Renal pelvis (tissue), 4 donors: ENCODE data around the gene RHD. TPM values are rescaled to one million over a fixed set of nuclear protein-coding genes. Genes with fewer than 3 reads are reported as not detected.
"Not testable (repeated sequence)": the region's sequence is repeated elsewhere in the genome, so short reads cannot be mapped to it uniquely, and the experiment has no call there.

Experiments used
- DNase-seq: peaks from one replicate; pipeline ENCODE4 v3.0.0-alpha.2; 2013
- polyA plus RNA-seq, 3 donors: library from polyadenylated mRNA; unstranded; fragments of 120-200 nt; gene quantifications; one replicate each; pipeline ENCODE4 v1.2.1, GENCODE V29; 2013; ENCODE audit not compliant: insufficient read length in 3 of 3

The RHD gene
- polyA plus RNA-seq, 3 donors, result 0.94 to 2.1 (median 1.1) TPM

- no peak for DNase-seq
Observed at GRCh38 chr1:25347556-25347955, 75.2 kb downstream of the RHD start.

- no peak for DNase-seq
Observed at GRCh38 chr1:25349606-25350005, 77.3 kb downstream of the RHD start.

GRCh38 chr1:25355841-25356395 is 83.6 kb downstream of the RHD start:
- DNase-seq, result no peak

GRCh38 chr1:25356441-25356840 is 84.1 kb downstream of the RHD start:
- DNase-seq, result no peak

GRCh38 chr1:25356848-25357247 is 84.5 kb downstream of the RHD start:
- DNase-seq, result no peak

GRCh38 chr1:25360596-25361581 is 88.6 kb downstream of the RHD start:
- DNase-seq, result no peak

GRCh38 chr1:25361901-25362300 is 89.6 kb downstream of the RHD start:
- DNase-seq, result no peak

GRCh38 chr1:25362634-25363559 is 90.6 kb downstream of the RHD start:
- DNase-seq, result not testable (repeated sequence)

GRCh38 chr1:25369241-25369640 is 96.9 kb downstream of the RHD start:
- no peak for DNase-seq

- DNase-seq, result not testable (repeated sequence)
Observed at GRCh38 chr1:25369691-25370271, 97.5 kb downstream of the RHD start.

- not testable (repeated sequence) for DNase-seq
Observed at GRCh38 chr1:25371757-25372156, 99.4 kb downstream of the RHD start.

GRCh38 chr1:25378367-25378766 is 106.1 kb downstream of the RHD start:
- DNase-seq, result not testable (repeated sequence)

Other genes with a start within 250 kb of the RHD start
- 100 to 1,000 TPM in 1 of 3 donors, 10 to 100 TPM in 2; 95.4 to 110 (median 95.7) TPM for gene SYF2, start 40.0 kb upstream of the RHD start, polyA plus RNA-seq
- gene RSRP1, start 25.1 kb upstream of the RHD start, polyA plus RNA-seq, result 100 to 1,000 TPM; 117 to 229 (median 189) TPM
- 100 to 1,000 TPM; 101 to 120 (median 113) TPM for gene TMEM50A, start 65.8 kb downstream of the RHD start, polyA plus RNA-seq
- 1 to 10 TPM in 2 of 3 donors, under 1 TPM in 1; 0.77 to 1.3 (median 1.1) TPM for gene RHCE, start 148.3 kb downstream of the RHD start, polyA plus RNA-seq
- gene MACO1, start 158.4 kb downstream of the RHD start, polyA plus RNA-seq, result 10 to 100 TPM; 24.3 to 28.3 (median 25.0) TPM